ENCODE measurements around the gene ASXL3. TPM values are rescaled to one million over a fixed set of nuclear protein-coding genes. Genes with fewer than 3 reads are reported as not detected.

ASXL3 gene
- total RNA-seq, 1 experiment from 2014 or later, result not detected

- in situ Hi-C loops (cut with HindIII; ENCODE audit: low pct_unique_long_range_greater_than_20kb, low sequenced_read_pairs), result no loop called here
- DNase-seq (ENCODE audit: low read depth), result no peak
Measured at GRCh38 chr18:33579349-33580215, 1.6 kb downstream of the ASXL3 start.

- in situ Hi-C loops (cut with HindIII; ENCODE audit: low pct_unique_long_range_greater_than_20kb, low sequenced_read_pairs), result no loop called here
- no peak for DNase-seq (ENCODE audit: low read depth)
Measured at GRCh38 chr18:33580546-33580945, 2.5 kb downstream of the ASXL3 start.

- in situ Hi-C loops (cut with HindIII; ENCODE audit: low pct_unique_long_range_greater_than_20kb, low sequenced_read_pairs), result no loop called here
Measured at GRCh38 chr18:33581856-33582255, 3.8 kb downstream of the ASXL3 start.

GRCh38 chr18:33583901-33584300 lies 5.9 kb downstream of the ASXL3 start:
- no peak for DNase-seq (ENCODE audit: low read depth)
- in situ Hi-C loops (cut with HindIII; ENCODE audit: low pct_unique_long_range_greater_than_20kb, low sequenced_read_pairs), result no loop called here

More at GRCh38 chr18:33581856-33582255, 3.8 kb downstream of the ASXL3 start:
- DNase-seq (ENCODE audit: low read depth), result no peak

GRCh38 chr18:33584548-33585430 lies 6.8 kb downstream of the ASXL3 start:
- DNase-seq (ENCODE audit: low read depth), result no peak
- in situ Hi-C loops (cut with HindIII; ENCODE audit: low pct_unique_long_range_greater_than_20kb, low sequenced_read_pairs), result no loop called here

GRCh38 chr18:33585431-33585775 lies 7.4 kb downstream of the ASXL3 start:
- in situ Hi-C loops (cut with HindIII; ENCODE audit: low pct_unique_long_range_greater_than_20kb, low sequenced_read_pairs), result no loop called here
- no peak for DNase-seq (ENCODE audit: low read depth)

- in situ Hi-C loops (cut with HindIII; ENCODE audit: low pct_unique_long_range_greater_than_20kb, low sequenced_read_pairs), result no loop called here
- DNase-seq (ENCODE audit: low read depth), result no peak
Measured at GRCh38 chr18:33588361-33588760, 10.3 kb downstream of the ASXL3 start.

GRCh38 chr18:33593261-33593660 lies 15.2 kb downstream of the ASXL3 start:
- no peak for DNase-seq (ENCODE audit: low read depth)
- in situ Hi-C loops (cut with HindIII; ENCODE audit: low pct_unique_long_range_greater_than_20kb, low sequenced_read_pairs), result no loop called here

- no peak for DNase-seq (ENCODE audit: low read depth)
- in situ Hi-C loops (cut with HindIII; ENCODE audit: low pct_unique_long_range_greater_than_20kb, low sequenced_read_pairs), result no loop called here
Measured at GRCh38 chr18:33594799-33595198, 16.8 kb downstream of the ASXL3 start.

GRCh38 chr18:33596178-33596854 lies 18.3 kb downstream of the ASXL3 start:
- in situ Hi-C loops (cut with HindIII; ENCODE audit: low pct_unique_long_range_greater_than_20kb, low sequenced_read_pairs), result no loop called here
- DNase-seq (ENCODE audit: low read depth), result no peak

- in situ Hi-C loops (cut with HindIII; ENCODE audit: low pct_unique_long_range_greater_than_20kb, low sequenced_read_pairs), result no loop called here
Measured at GRCh38 chr18:33600846-33601245, 22.8 kb downstream of the ASXL3 start.

GRCh38 chr18:33603454-33603853 lies 25.4 kb downstream of the ASXL3 start:
- no peak for DNase-seq (ENCODE audit: low read depth)
- in situ Hi-C loops (cut with HindIII; ENCODE audit: low pct_unique_long_range_greater_than_20kb, low sequenced_read_pairs), result no loop called here

More at GRCh38 chr18:33600846-33601245, 22.8 kb downstream of the ASXL3 start:
- DNase-seq (ENCODE audit: low read depth), result no peak

GRCh38 chr18:33605250-33605649 lies 27.2 kb downstream of the ASXL3 start:
- no peak for DNase-seq (ENCODE audit: low read depth)
- in situ Hi-C loops (cut with HindIII; ENCODE audit: low pct_unique_long_range_greater_than_20kb, low sequenced_read_pairs), result no loop called here

- no peak for DNase-seq (ENCODE audit: low read depth)
- in situ Hi-C loops (cut with HindIII; ENCODE audit: low pct_unique_long_range_greater_than_20kb, low sequenced_read_pairs), result no loop called here
Measured at GRCh38 chr18:33606621-33607020, 28.6 kb downstream of the ASXL3 start.

GRCh38 chr18:33611525-33612135 lies 33.6 kb downstream of the ASXL3 start:
- DNase-seq (ENCODE audit: low read depth), result no peak
- in situ Hi-C loops (cut with HindIII; ENCODE audit: low pct_unique_long_range_greater_than_20kb, low sequenced_read_pairs), result no loop called here

- in situ Hi-C loops (cut with HindIII; ENCODE audit: low pct_unique_long_range_greater_than_20kb, low sequenced_read_pairs), result no loop called here
- no peak for DNase-seq (ENCODE audit: low read depth)
Measured at GRCh38 chr18:33612632-33613031, 34.6 kb downstream of the ASXL3 start.

GRCh38 chr18:33616556-33616955 lies 38.5 kb downstream of the ASXL3 start:
- no peak for DNase-seq (ENCODE audit: low read depth)
- in situ Hi-C loops (cut with HindIII; ENCODE audit: low pct_unique_long_range_greater_than_20kb, low sequenced_read_pairs), result no loop called here

GRCh38 chr18:33627114-33627513 lies 49.1 kb downstream of the ASXL3 start:
- no peak for DNase-seq (ENCODE audit: low read depth)
- in situ Hi-C loops (cut with HindIII; ENCODE audit: low pct_unique_long_range_greater_than_20kb, low sequenced_read_pairs), result no loop called here

Data from Caki2 (cell line).